ENCODE data around the gene FNDC5.

Gene FNDC5

GRCh38 chr1:32917521-32917920 is 46.8 kb upstream of the FNDC5 start:
- Histone ChIP-seq H3K9me3 (ENCODE audit: insufficient read depth, low read depth, low read length) (no peaks in the 10 kb centered on the region), H3K4me3 (ENCODE audit: low read length, poor library complexity, severe bottlenecking) (no peak overlapping the region), H3K79me2 (ENCODE audit: insufficient read depth, low read length) (no peaks in the 10 kb centered on the region), H4K20me1 (ENCODE audit: insufficient read depth, low read length, poor library complexity, severe bottlenecking) (no peaks in the 10 kb centered on the region), H3K4me2 (ENCODE audit: low read depth, low read length, poor library complexity, severe bottlenecking) (no peak overlapping the region), H3K4me1 (ENCODE audit: insufficient read depth, low read length, poor library complexity, severe bottlenecking) (no peaks in the 10 kb centered on the region), H3K9ac (ENCODE audit: low read depth, low read length, poor library complexity, severe bottlenecking) (no peak overlapping the region), H3F3A (ENCODE audit: low read depth) (no peaks in the 10 kb centered on the region), H2AFZ (ENCODE audit: low read length) (no peak overlapping the region), H3K9me2 (replicated peaks; ENCODE audit: low read depth, low read length) (no peaks in the 10 kb centered on the region), H3K27me3 (ENCODE audit: insufficient read depth, low read length, poor library complexity, severe bottlenecking) (peaks cover 63% of the 10 kb centered on the region), H3K36me3 (ENCODE audit: insufficient read depth, low read length) (no peaks in the 10 kb centered on the region)
- TF ChIP-seq EZH2phosphoT487 (IDR thresholded peaks at IDR 0.05; ENCODE audit: borderline replicate concordance) (peak; percentile 29; the same call in 1 of the 2 replicates), CTCF (conservative IDR thresholded peaks at IDR 0.05; ENCODE audit: low read length) (0 out of 2 replicates have a peak, but pooled peaks have one; percentile 11)

GRCh38 chr1:32915766-32916706 is 45.3 kb upstream of the FNDC5 start:
- peaks cover 59% of the 10 kb centered on the region for H3K27me3 ChIP-seq (ENCODE audit: insufficient read depth, low read length, poor library complexity, severe bottlenecking)
- H2AFZ ChIP-seq (ENCODE audit: low read length), result no peak overlapping the region
- H3F3A ChIP-seq (ENCODE audit: low read depth), result no peaks in the 10 kb centered on the region
- TF ChIP-seq EZH2phosphoT487 (IDR thresholded peaks at IDR 0.05; ENCODE audit: borderline replicate concordance), result no peak
- no peak for TF ChIP-seq CTCF (conservative IDR thresholded peaks at IDR 0.05; ENCODE audit: low read length)
- no peaks in the 10 kb centered on the region for H3K9me2 ChIP-seq (replicated peaks; ENCODE audit: low read depth, low read length)
- H3K4me1 ChIP-seq (ENCODE audit: insufficient read depth, low read length, poor library complexity, severe bottlenecking), result no peaks in the 10 kb centered on the region
- no peak overlapping the region for H3K4me3 ChIP-seq (ENCODE audit: low read length, poor library complexity, severe bottlenecking)
- H3K79me2 ChIP-seq (ENCODE audit: insufficient read depth, low read length), result no peaks in the 10 kb centered on the region
- no peaks in the 10 kb centered on the region for H3K9me3 ChIP-seq (ENCODE audit: insufficient read depth, low read depth, low read length)
- no peak overlapping the region for H3K9ac ChIP-seq (ENCODE audit: low read depth, low read length, poor library complexity, severe bottlenecking)
- H4K20me1 ChIP-seq (ENCODE audit: insufficient read depth, low read length, poor library complexity, severe bottlenecking), result no peaks in the 10 kb centered on the region
- no peaks in the 10 kb centered on the region for H3K36me3 ChIP-seq (ENCODE audit: insufficient read depth, low read length)
- no peak overlapping the region for H3K4me2 ChIP-seq (ENCODE audit: low read depth, low read length, poor library complexity, severe bottlenecking)

GRCh38 chr1:32910319-32910718 is 39.6 kb upstream of the FNDC5 start:
- no peaks in the 10 kb centered on the region for H3K9me2 ChIP-seq (replicated peaks; ENCODE audit: low read depth, low read length)
- TF ChIP-seq EZH2phosphoT487 (IDR thresholded peaks at IDR 0.05; ENCODE audit: borderline replicate concordance) (no peak), CTCF (conservative IDR thresholded peaks at IDR 0.05; ENCODE audit: low read length) (no peak)
- no peak overlapping the region for H2AFZ ChIP-seq (ENCODE audit: low read length)
- H3K9ac ChIP-seq (ENCODE audit: low read depth, low read length, poor library complexity, severe bottlenecking), result no peak overlapping the region
- no peak overlapping the region for H3K4me2 ChIP-seq (ENCODE audit: low read depth, low read length, poor library complexity, severe bottlenecking)
- no peaks in the 10 kb centered on the region for H3K79me2 ChIP-seq (ENCODE audit: insufficient read depth, low read length)
- no peaks in the 10 kb centered on the region for H3K4me1 ChIP-seq (ENCODE audit: insufficient read depth, low read length, poor library complexity, severe bottlenecking)
- H3K9me3 ChIP-seq (ENCODE audit: insufficient read depth, low read depth, low read length), result no peaks in the 10 kb centered on the region
- H3K36me3 ChIP-seq (ENCODE audit: insufficient read depth, low read length), result no peaks in the 10 kb centered on the region
- H4K20me1 ChIP-seq (ENCODE audit: insufficient read depth, low read length, poor library complexity, severe bottlenecking), result no peaks in the 10 kb centered on the region
- H3F3A ChIP-seq (ENCODE audit: low read depth), result no peaks in the 10 kb centered on the region
- peaks cover 23% of the 10 kb centered on the region for H3K27me3 ChIP-seq (ENCODE audit: insufficient read depth, low read length, poor library complexity, severe bottlenecking)
- no peak overlapping the region for H3K4me3 ChIP-seq (ENCODE audit: low read length, poor library complexity, severe bottlenecking)

Data from Loucy (cell line).